ACHN (cell line): ENCODE results near the gene GAS7.

Experiments
- DNase-seq: peaks from one replicate; pipeline ENCODE4 v3.0.0-alpha.2; 2015
- in situ Hi-C: cut with HindIII; loops from 2 replicates; pipeline ENCODE4 v1.10.0; 2017; ENCODE audit warnings: low sequenced_read_pairs, low pct_ligation_motif_present, low pct_unique_long_range_greater_than_20kb

The GAS7 gene

GRCh38 chr17:9872852-9873251 lies 325.6 kb downstream of the GAS7 start:
- in situ Hi-C loops = no loop called here
- no peak for DNase-seq

- in situ Hi-C loops = no loop called here
These were observed 329.9 kb downstream of the GAS7 start for GRCh38 chr17:9868552-9868951.

DNA sequence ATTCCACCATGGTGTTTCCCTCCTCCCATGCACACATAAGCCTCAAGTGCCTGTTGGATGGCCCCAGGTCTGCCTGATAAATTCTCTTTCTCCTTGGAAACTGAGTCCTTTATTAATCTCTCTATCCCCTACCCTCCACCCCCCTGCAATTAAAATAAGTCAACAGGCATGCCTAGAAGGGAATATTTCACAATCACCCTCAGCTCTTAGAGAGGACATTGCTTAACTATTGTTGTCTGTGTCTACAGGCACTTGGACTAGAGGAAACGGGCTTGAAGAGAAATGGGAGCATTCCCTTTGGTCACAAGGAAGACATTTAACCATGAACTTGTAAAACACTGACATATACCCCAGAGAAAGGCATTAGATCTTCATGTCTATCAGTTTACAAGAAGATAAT lies 332.8 kb downstream of the GAS7 start:
- no peak for DNase-seq
- in situ Hi-C loops = no loop called here

More at GRCh38 chr17:9868552-9868951, 329.9 kb downstream of the GAS7 start:
- no peak for DNase-seq

DNA sequence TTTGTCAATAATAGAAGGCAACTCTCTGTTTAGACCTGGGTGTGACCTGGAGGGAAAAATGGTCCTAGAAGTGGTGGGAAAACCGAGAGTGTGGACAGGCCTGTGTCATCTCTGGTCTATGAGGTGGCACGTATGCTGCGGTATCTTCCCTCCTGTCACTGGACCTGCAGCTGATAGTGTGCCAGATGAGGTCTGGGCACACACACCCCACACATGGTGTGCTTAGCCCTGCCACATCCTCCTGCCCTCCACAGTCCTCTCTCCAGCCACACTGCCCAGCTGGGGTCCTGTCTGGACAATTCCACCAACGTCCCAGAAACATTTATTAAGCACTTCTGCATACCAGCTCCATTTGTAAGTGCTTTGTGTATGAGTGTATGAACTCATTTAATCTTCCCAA lies 335.5 kb downstream of the GAS7 start:
- DNase-seq = no peak

DNA sequence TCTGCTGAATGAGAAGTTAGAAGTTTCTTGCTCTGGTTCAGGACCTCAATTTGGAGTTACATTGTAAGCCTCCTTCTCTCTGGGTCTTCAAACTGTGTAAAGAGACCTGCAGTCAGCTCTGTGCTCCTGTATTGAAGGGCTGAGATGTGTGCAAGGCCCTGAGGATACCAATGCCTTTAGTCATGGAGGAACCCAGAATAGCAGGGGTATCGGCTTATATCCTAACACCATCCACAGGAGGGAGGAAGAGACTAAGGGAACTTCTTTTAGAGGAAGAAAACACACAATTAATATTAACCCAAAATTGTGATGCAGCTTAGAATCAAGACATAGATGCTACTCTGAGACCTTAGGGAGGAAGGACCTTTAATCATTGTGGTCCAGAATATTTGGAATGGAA lies 336.2 kb downstream of the GAS7 start:
- in situ Hi-C loops = no loop called here
- DNase-seq = peak; percentile 11

More for the DNA sequence above, 335.5 kb downstream of the GAS7 start:
- in situ Hi-C loops = no loop called here

GRCh38 chr17:9860851-9861250 lies 337.6 kb downstream of the GAS7 start:
- no peak for DNase-seq
- in situ Hi-C loops = no loop called here
